GM19328 (cell line): Measurements from ENCODE around the gene TMEM229A.
"Not testable (repeated sequence)": the region's sequence is repeated elsewhere in the genome, so short reads cannot be mapped to it uniquely, and the experiment has no call there.

Experiments
- ATAC-seq: cut with Tn5 transposase; IDR thresholded peaks from one replicate; pipeline ENCODE4 v1.9.1; 2021; ENCODE audit warnings: mild to moderate bottlenecking, moderate library complexity; ENCODE audit not compliant: unreplicated experiment

TMEM229A gene

DNA sequence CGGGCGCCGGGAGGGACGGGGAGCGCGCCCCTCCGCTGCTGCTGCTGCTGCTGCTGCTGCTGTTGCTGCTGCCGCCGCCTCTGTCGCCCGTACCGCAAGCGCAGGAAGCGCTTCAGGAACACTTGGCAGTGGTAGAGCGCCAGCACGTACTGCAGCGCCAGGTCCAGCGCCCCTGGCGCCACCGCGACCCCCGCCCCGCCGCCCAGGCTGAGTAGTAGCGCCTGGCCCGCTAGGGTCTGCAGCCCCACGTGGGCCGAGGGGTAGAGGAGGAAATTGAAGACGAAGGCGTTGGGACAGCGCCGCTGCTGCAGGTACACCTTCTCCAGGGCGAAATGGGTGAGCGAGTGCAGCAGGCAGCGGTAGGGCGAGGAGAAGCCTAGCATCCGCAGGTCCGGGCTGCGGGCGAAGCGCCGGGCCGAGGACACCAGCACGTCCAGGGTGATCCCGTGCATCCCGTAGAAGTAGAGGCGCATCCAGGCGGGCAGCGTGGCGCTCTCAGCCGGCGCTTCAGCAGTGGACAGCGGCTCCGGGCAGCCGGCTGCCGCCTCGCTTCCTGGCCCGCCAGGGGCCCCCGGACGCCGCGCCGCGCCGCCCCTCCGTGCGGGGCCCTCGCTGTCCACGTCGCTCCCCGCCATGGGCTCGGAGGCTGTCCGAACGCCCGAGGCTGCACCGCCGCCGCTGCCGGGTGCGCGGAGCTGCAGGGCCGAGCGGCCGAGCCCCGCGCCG is at the start of gene TMEM229A:
Gene TMEM229A (minus strand): TSS at position 699 of the 726 bp plus-strand sequence. CDS start 64 bp downstream, at position 635.
- ATAC-seq, result no peak

DNA sequence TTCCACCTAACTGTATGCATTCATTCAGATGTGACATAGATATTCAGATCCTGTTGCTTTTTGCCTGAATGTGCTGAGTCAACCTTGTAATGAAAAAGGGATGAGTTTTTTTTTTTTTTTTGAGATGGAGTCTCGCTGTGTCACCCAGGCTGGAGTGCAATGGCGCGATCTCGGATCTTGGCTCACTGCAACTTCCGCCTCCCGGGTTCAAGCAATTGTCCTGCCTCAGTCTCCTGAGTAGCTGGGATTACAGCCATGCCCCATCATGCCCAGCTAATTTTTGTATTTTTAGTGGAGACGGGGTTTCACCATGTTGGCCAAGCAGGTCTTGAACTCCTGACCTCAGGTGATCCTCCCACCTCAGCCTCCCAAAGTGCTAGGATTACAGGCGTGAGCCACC is 49.4 kb upstream of the TMEM229A start:
- not testable (repeated sequence) for ATAC-seq

DNA sequence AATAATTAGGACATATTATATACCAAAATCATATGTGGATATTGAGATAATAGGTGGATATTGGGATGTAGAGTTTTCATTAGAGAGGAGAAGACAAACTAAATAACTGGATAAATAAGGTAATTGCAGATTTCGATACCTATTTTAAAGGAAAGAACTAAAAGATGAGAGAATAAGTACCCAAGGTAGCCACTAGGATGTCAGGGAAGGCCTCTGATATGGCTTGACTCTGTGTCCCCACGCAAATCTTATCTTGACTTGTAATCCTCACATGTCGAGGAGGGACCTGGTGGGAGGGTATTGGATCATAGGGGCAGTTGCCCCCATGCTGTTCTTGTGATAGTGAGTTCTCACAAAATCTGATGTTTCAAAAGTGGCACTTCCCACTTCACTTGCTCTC is 44.7 kb upstream of the TMEM229A start:
- ATAC-seq, result no peak

DNA sequence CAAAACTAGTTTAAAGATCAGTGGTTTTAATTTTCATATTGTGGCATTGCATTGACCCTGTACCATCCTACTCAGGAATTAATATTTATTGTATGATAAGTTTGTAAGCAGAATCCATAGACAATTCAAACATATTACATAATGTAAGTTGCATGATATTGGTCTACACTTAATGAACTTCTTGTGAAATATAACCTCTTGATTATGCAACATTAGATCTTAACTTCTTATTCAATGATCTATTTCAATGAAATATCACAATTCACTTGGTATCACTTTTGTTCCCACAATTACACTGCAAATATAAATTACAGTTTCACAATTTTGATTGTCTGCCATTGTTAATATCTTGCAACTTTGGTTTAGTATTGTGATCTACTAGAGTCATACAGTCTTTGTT is 44.0 kb upstream of the TMEM229A start:
- no peak for ATAC-seq

DNA sequence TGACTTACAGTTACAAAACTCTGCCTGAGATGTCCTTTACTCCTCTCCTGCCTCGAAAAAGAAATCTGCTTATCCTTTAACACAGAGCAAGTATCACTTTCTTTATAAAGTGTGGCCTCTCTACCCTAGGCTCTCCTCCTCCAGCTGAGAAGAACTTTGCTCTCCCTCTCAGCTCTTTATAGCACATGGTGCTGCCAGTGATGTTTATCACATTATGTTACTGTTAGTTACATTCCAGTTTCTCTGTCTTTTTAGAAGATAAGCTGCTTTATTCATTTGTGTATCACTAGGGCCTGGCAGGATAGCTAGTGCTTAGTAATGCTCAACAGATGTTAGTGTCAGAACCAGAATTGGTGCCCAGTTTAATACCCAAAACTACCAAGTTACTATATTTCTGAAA is 41.1 kb upstream of the TMEM229A start:
- no peak for ATAC-seq

DNA sequence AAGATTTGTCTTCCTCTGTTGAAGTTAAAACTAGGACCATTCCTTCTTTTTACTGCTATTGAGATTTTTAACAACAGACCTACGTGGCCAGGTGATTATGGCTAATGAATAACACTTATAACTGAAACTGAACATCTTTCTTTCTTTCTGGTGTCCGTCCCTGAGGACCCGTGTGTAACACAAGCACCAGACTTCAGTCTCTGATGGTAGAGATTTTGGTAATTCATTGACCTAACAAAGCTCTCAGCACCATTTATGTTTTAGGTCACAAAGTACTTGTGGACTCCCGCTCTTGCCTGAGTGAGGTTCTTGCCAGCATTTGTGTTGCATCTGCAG is 40.4 kb upstream of the TMEM229A start:
- no peak for ATAC-seq

DNA sequence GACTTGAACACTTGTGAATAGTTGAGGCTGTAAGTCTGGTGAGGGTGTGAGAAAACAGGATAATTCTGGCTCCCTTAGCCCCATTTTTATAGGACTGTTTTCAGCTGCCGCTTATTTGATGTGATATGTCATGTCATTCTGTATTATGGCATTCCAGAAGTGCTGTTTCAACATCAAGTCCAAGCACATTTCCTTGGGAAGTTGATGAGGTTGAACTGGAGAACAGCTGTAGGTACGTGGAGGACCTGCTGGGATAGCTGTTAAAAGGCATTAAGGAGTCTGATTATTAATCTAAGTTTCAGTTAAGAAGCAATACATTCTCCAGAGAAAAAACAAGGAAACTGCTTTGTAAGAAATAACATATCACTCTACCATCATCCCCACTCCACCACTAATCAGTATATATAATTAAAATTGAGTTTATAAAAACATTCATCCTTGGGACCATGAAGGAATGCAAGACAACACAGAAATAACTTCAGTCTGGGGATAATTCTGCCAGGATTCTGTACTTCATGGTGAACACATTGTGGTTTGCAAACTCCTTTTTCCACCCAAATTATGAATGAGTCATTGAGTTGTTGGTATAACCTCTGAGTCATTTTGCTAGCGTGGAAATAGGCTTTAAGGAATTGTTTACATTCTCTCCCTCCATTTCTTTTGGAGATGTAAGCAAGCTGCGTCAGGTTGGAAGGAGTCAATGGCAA is 39.9 kb upstream of the TMEM229A start:
- no peak for ATAC-seq

DNA sequence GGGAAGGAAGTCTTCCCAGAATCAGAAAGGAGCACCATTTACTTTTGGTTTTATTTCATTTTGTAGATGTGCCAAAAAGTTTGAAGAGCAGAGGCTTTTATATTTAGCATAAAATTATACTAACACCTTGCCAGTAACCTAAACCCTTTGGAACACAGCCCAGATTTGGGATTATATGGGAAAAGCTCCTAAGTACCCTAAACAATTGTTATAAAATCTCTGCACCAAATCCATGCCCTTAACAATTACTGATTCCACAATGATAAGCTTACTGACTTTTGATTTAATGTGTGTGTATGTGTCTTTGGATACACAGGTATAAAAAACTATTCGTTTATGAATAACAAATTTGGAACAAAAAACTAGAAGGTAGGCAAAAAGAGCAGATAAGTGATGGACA is 39.0 kb upstream of the TMEM229A start:
- ATAC-seq, result no peak

DNA sequence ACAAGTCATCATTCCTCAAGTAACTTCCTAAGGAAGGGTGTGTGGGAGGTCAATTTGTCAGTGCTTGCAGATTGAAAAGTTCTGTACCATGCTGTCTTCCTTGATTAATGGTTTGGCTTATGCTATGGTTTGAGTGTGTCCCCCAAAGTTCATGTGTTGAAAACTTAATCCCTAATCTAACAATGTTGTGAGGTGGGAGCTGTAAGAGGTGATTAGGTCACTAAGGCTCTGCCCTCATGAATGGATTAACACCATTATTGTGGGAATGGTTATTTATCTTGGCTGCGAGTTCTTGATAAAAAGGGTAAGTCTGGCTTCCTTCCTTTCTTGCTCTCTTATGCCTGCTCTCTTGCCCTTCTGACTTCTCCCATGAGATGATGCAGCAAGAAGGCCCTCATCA is 29.3 kb upstream of the TMEM229A start:
- no peak for ATAC-seq

DNA sequence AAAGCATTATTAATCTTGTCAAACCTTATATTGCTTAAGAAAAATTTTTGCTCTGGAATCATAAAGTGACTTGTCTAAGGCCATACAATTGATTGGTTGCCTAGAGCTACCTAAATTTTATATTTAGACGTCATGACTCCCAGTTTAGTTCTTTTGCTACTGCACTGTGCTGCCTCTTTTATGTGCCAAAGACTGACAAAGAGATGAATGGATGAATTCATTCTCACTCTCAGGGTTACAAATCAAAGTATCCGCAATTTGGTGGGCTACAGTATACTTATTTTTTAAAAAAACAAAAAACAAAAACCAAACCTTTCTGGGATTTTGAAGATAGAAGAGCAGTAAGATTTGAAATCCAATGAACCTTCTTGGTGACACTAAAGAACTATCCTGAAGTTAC is 27.7 kb upstream of the TMEM229A start:
- no peak for ATAC-seq

DNA sequence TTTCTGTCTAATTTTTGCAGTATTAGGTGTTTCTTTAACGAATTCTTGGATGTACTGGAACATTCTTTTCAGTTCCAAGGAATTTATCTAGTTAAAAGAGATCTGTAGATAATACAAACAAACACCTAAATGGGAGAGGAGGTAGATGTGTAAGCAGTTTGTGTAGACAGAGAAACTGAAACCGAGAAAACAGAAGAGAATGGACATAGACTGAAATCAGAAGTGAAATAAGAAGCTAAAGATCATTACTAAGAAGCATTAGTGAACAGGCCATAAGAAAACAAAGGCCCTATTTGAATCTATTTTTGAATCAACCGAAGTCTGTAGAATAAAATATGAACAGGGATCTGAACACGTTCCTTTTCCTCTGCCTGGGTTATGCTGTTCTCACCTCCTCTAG is 26.5 kb upstream of the TMEM229A start:
- ATAC-seq, result peak; percentile 96

DNA sequence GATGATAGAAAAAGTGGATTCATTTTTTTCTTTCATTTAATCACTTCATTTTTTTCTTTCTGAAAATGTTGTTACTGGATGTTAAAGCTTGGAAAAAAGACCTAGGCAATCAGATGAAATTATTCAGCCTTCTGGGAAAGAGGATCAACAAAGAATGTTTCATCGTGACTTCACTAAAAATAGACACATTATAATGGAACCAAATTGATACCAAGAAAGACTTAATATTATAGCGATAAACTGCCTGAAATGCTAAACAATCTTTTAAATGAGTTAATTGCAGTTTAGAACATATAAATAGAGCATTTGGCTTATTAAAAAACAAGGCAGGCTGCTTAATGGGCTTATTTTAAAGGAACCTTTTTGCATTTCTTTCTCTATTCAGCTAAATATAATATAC is 25.6 kb upstream of the TMEM229A start:
- ATAC-seq, result no peak

DNA sequence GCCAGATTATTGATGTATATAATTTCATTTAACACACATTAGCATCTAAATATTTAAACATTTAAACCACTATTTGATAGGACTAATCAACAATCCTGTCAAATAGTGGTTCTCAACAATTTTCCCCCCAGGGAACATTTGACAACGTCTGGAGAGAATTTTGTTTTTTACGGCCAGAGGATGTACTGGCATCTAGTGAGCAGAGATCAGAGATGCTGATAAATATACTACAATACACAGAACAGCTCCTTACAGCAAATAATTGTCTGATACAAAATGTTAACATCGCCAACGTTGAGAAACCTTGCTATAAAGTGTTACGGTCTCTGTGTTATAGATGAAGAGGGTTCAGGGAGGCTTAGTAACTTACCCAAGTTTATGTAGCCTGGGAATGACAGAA is 25.0 kb upstream of the TMEM229A start:
- no peak for ATAC-seq

DNA sequence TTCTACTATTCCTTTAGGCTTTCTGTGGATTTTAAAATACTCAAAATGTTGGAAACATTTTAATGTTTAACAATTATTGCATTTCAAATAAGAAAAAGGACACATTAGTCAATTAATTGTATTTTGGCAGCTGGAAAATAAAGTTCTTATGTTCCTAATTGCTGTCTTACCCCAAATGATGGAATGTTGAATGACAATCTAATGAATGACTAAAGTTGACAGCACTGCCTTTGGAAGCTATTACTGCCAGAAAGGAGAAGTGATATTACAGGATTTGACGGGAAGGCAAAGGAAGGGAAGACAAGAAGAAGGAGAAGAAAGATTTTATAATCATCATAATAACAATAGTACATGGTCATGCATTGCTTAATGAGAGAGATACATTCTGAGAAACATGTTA is 23.4 kb upstream of the TMEM229A start:
- ATAC-seq, result no peak

DNA sequence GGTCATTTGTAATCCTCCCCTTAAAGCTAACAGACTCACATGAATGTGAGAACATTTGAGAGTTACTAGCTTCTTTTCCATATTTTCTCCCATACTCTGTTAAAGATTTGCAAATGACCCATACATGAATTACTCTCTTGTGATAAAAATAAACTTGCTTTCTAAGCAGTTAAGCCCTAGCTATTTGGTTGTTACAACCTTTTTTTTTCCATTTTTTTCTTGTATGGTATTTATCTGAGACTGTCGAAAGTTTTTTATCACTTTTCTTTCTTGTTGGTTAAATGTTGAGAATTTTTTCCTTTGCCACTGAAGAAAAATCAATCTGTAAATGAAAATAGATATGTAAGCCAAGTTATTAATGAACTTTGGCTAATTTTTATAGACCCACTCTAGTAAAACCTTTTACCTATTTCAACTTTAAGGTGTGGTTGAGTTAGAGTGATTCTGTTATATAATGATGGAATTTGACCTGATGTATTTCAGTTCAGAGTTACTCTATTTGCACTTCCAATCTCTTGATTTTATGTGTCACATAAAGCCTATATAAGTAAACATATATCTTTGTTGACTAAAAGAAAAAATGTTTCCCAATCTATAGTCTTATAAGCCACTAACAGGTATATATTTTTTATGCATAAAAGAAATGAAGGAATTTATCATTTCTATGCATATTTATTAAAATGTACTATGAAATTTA is 19.0 kb upstream of the TMEM229A start:
- no peak for ATAC-seq

DNA sequence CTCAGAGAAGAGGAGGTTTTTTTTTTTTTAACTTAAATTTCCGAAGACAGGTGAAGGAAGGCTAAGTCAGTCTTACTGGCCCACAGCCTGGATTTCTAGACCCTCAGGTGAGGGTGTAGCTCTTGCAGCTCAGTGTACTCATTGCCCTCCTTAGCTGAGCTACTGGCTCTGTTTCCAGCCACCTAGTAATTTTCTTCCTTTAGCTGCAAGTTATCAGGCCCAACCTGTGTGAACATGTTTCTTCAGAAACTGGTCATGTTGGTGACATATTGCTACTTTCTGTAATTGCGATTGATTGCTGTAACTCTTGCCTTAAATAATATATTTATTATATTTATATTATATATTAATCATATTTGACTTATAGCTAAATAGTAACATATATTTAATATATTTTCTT is 10.0 kb upstream of the TMEM229A start:
- no peak for ATAC-seq

DNA sequence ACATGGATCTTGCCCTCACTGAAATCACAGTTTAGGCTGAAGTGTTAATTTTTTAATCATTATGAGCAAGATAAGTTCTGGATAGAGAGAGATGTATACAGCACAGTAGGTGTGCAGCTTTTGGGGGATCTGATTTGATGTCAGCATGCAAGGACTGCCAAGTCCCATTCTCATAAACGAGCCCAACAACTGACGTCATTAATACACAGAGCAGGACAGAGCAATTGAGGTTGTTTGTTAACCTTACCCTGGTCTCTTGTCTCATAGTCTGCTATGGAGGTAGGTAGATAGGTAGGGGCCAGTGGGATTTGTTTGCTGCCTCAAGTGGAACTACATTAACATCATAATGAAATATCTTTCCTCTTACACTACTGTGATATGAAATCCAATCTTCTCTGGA is 8.6 kb upstream of the TMEM229A start:
- ATAC-seq, result no peak

DNA sequence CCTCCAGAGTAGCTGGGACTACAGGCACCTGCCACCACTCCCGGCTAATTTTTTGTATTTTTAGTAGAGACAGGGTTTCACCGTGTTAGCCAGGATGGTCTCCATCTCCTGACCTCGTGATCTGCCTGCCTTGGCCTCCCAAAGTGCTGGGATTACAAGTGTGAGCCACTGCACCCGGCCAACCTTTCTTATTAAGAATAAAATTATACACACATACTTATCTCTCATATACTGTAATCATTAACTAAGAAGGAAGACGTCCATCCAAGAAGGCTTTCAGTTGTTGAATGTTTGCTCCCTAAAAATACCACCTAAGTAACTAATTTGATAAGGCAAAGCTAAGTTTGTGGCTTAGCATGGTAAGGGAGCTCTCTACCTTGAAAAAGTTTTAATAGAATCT is 5.0 kb upstream of the TMEM229A start:
- not testable (repeated sequence) for ATAC-seq

DNA sequence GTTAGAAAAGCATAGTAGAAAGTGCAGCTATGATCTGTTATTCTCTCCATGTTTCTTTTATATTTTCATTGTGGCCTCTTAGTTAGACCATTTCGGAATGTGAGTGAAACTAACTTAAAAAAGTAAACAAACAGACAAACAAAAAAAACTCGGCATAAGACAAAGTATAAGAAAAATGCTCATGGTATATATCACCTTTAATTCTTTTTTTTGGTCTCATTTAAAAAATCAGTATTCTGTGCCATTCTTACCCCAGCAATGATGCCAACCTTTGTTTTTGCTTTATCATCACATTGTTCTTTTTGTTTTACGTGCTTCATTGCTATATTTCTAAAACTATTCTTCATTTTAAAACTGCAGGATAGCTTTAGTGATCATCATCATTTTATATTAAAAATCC is 2.8 kb upstream of the TMEM229A start:
- ATAC-seq, result no peak

DNA sequence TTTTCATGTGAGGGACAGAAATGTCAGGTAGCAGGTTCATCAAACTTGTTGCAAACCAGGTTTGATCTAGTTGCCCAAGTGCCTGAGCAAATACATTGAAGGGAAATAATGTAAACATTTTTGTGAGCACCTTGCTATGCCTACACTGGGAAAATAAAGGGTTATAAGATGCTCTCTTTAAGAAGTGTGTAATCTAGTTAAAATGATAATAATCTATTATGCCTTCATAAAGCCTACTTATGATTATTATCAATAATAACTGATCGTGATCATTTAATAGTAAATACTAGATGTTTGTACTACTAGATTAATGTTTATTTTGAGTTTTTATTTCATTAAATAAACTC is 1.9 kb upstream of the TMEM229A start:
- no peak for ATAC-seq

DNA sequence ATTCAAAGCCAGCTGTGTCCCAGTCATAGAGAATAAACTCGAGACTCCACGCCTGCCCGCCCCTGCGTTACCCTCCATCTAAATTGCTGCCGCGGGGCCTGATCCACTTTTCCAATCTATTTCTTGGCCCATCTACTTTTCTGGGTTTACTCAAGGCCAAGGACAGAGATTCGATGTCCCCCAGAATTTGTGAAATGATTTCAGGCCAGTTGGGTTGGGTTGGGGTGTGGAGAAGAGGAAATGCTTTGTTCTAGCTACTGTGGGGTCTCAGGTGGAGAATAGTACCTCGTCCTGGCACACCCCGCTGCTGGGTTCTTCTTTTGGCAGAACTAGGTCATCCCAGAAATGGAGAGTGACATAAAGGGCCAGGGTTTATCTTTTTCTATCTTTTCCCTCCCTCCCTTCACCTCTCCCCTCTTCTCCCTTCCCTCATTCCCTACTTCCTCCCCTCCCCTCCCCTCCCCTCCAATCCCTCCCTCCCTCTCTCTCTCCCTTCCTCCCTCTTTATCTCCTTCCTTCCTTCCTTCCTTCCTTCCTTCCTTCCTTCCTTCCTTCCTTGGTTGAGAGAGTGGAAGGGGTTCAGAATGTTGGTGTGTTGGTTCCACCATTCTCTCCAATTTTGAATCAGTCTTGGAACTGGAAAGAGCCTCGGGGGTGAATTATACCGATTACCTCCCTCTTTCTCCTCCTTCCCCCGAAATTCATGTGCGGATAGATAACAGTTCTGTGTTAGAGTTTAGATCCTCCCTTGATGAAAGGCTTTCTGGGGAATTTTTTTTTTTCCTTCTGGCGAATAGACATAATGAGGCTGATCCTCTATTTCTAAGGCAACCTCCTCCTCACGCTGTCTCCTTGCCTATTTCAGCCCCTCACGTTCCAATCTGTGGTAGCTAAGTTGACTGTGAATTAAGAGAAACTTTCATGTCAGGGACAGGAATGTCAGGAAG is 1.2 kb upstream of the TMEM229A start:
- no peak for ATAC-seq
